WERI-Rb-1 (cell line): Measurements from ENCODE around the gene TMCO4.
"Not testable (repeated sequence)": the region's sequence is repeated elsewhere in the genome, so short reads cannot be mapped to it uniquely, and the experiment has no call there.

ENCODE experiments used
- DNase-seq: peaks from one replicate; pipeline ENCODE4 v3.0.0-alpha.2; 2020
- H3K27ac ChIP-seq: fragments of 250-450 bp; sonication (Bioruptor Pico); 2 replicates; pipeline ENCODE4 v1.5.1; 2020; ENCODE audit warnings: mild to moderate bottlenecking, moderate library complexity
- H3K27me3 ChIP-seq: fragments of 250-450 bp; sonication (Bioruptor Pico); 2 replicates; pipeline ENCODE4 v1.5.1; 2021; ENCODE audit warnings: mild to moderate bottlenecking, low read depth, moderate library complexity; ENCODE audit not compliant: insufficient read depth, severe bottlenecking
- H3K36me3 ChIP-seq: fragments of 250-450 bp; sonication (Bioruptor Pico); 2 replicates; pipeline ENCODE4 v1.5.1; 2020; ENCODE audit warnings: mild to moderate bottlenecking, moderate library complexity
- H3K4me3 ChIP-seq: 2 replicates; pipeline ENCODE4 v1.5.1; 2011; ENCODE audit warnings: low read depth, mild to moderate bottlenecking, control low read depth, low read length
- H3K9me3 ChIP-seq: fragments of 250-450 bp; sonication (Bioruptor Pico); 2 replicates; pipeline ENCODE4 v1.5.1; 2021; ENCODE audit warnings: mild to moderate bottlenecking, moderate library complexity; ENCODE audit not compliant: severe bottlenecking
- CTCF ChIP-seq: IDR thresholded peaks from 2 replicates; pipeline ENCODE4 v1.5.1; 2011; ENCODE audit warnings: low read depth, mild to moderate bottlenecking, control low read depth, inconsistent platforms, low read length

Gene TMCO4

GRCh38 chr1:19644395-19644680 is 155.4 kb downstream of the TMCO4 start:
- Histone ChIP-seq H3K4me3 (peak overlapping the region; percentile 45), H3K9me3 (no peaks in the 10 kb centered on the region), H3K27ac (no peak overlapping the region), H3K36me3 (no peaks in the 10 kb centered on the region), H3K27me3 (no peaks in the 10 kb centered on the region)
- no peak for TF ChIP-seq CTCF
- no peak for DNase-seq

GRCh38 chr1:19643602-19644394 is 155.9 kb downstream of the TMCO4 start, which contains the start of gene NBL1:
Gene NBL1, plus strand, starts transcription at chr1:19644311. Its CDS starts 10,720 bp downstream, at chr1:19655031.
- Histone ChIP-seq H3K27ac (no peak within 1 kb of the TSS), H3K9me3 (no peaks in the 10 kb centered on the region), H3K4me3 (peak within 1 kb of the TSS; percentile 45), H3K27me3 (no peaks in the 10 kb centered on the region), H3K36me3 (no peaks in the 10 kb centered on the region)
- TF ChIP-seq CTCF: no peak
- peak; percentile 62 for DNase-seq

- no peaks in the 10 kb centered on the region for H3K36me3 ChIP-seq
- no peak overlapping the region for H3K27ac ChIP-seq
- DNase-seq: no peak
- no peaks in the 10 kb centered on the region for H3K9me3 ChIP-seq
- no peaks in the 10 kb centered on the region for H3K27me3 ChIP-seq
- H3K4me3 ChIP-seq: no peak overlapping the region
- TF ChIP-seq CTCF: 0 out of 2 replicates have a peak, but pooled peaks have one; percentile 9
Measured at GRCh38 chr1:19643121-19643520, 156.6 kb downstream of the TMCO4 start.

GRCh38 chr1:19640363-19641316 is 159.1 kb downstream of the TMCO4 start:
- Histone ChIP-seq H3K27me3 (no peaks in the 10 kb centered on the region), H3K27ac (no peak overlapping the region), H3K9me3 (no peaks in the 10 kb centered on the region), H3K4me3 (no peak overlapping the region), H3K36me3 (no peaks in the 10 kb centered on the region)
- DNase-seq: no peak
- TF ChIP-seq CTCF: no peak

- no peak for TF ChIP-seq CTCF
- H3K36me3 ChIP-seq: no peaks in the 10 kb centered on the region
- H3K9me3 ChIP-seq: no peaks in the 10 kb centered on the region
- H3K27ac ChIP-seq: no peak overlapping the region
- no peak for DNase-seq
- no peak overlapping the region for H3K4me3 ChIP-seq
- no peaks in the 10 kb centered on the region for H3K27me3 ChIP-seq
Measured at GRCh38 chr1:19639999-19640362, 159.7 kb downstream of the TMCO4 start.

GRCh38 chr1:19639228-19639627 is 160.5 kb downstream of the TMCO4 start:
- not testable (repeated sequence) for H3K4me3 ChIP-seq, H3K27me3 ChIP-seq, DNase-seq, H3K36me3 ChIP-seq, H3K9me3 ChIP-seq, H3K27ac ChIP-seq
